ENCODE data around the gene FAM118B. TPM values are rescaled to one million over a fixed set of nuclear protein-coding genes. Genes with fewer than 3 reads are reported as not detected.

FAM118B gene
- total RNA-seq, 2 donors from 2014 or later, result 40.1 to 40.8 TPM

- H3K36me3 Mint-ChIP-seq (ENCODE audit: low read depth), result peaks cover 29% of the 10 kb centered on the region
- Histone ChIP-seq H3K9me3 (ENCODE audit: control insufficient read depth, low read length) (peaks cover 10% of the 10 kb centered on the region), H3K27ac (ENCODE audit: low read depth, low read length) (no peak overlapping the region), H3K4me1 (ENCODE audit: control insufficient read depth, insufficient read depth, low read length) (no peaks in the 10 kb centered on the region), H3K36me3 (ENCODE audit: control insufficient read depth, insufficient read depth, low read length) (peaks cover 17% of the 10 kb centered on the region), H3K4me3 (ENCODE audit: low read length) (no peak overlapping the region), H3K27me3 (ENCODE audit: control insufficient read depth, insufficient read depth, low read length, poor library complexity, severe bottlenecking) (no peaks in the 10 kb centered on the region), H3K9ac (ENCODE audit: extremely low read depth, low read length, poor library complexity, severe bottlenecking) (no peak overlapping the region)
- H3K9me3 Mint-ChIP-seq, result peaks cover 13% of the 10 kb centered on the region
- no peak overlapping the region for H3K4me3 Mint-ChIP-seq
- H3K27me3 Mint-ChIP-seq (ENCODE audit: insufficient read depth), result no peaks in the 10 kb centered on the region
- TF ChIP-seq CTCF (conservative IDR thresholded peaks at IDR 0.05), result no peak
- WGBS, 2 experiments (ENCODE audit: insufficient coverage in 1 of 2, insufficient read length in 1 of 2), result 94 to 100% methylated on average over 1 to 3 of the region's 3 CpGs
- no peak for DNase-seq
- no peak overlapping the region for H3K27ac Mint-ChIP-seq
- H3K4me1 Mint-ChIP-seq, result peaks cover 2% of the 10 kb centered on the region
Measured at GRCh38 chr11:126229858-126230540, 18.4 kb downstream of the FAM118B start.

- Histone ChIP-seq H3K4me1 (ENCODE audit: control insufficient read depth, insufficient read depth, low read length) (no peaks in the 10 kb centered on the region), H3K9ac (ENCODE audit: extremely low read depth, low read length, poor library complexity, severe bottlenecking) (no peak overlapping the region), H3K27me3 (ENCODE audit: control insufficient read depth, insufficient read depth, low read length, poor library complexity, severe bottlenecking) (no peaks in the 10 kb centered on the region), H3K27ac (ENCODE audit: low read depth, low read length) (no peak overlapping the region), H3K36me3 (ENCODE audit: control insufficient read depth, insufficient read depth, low read length) (peaks cover 29% of the 10 kb centered on the region), H3K9me3 (ENCODE audit: control insufficient read depth, low read length) (no peaks in the 10 kb centered on the region), H3K4me3 (ENCODE audit: low read length) (no peak overlapping the region)
- no peak for TF ChIP-seq CTCF (conservative IDR thresholded peaks at IDR 0.05)
- Mint-ChIP-seq H3K4me3 (no peak overlapping the region), H3K9me3 (no peaks in the 10 kb centered on the region), H3K27ac (no peak overlapping the region), H3K27me3 (ENCODE audit: insufficient read depth) (no peaks in the 10 kb centered on the region), H3K36me3 (ENCODE audit: low read depth) (peaks cover 31% of the 10 kb centered on the region), H3K4me1 (peaks cover 2% of the 10 kb centered on the region)
- no peak for DNase-seq
- 95 to 97% methylated on average over 3 to 6 of the region's 6 CpGs for WGBS, 2 experiments (ENCODE audit: insufficient coverage in 1 of 2, insufficient read length in 1 of 2)
Measured at GRCh38 chr11:126231725-126232459, 20.3 kb downstream of the FAM118B start.

- Mint-ChIP-seq H3K4me3 (no peak overlapping the region), H3K36me3 (ENCODE audit: low read depth) (peaks cover 29% of the 10 kb centered on the region), H3K27ac (no peak overlapping the region), H3K9me3 (no peaks in the 10 kb centered on the region), H3K27me3 (ENCODE audit: insufficient read depth) (no peaks in the 10 kb centered on the region), H3K4me1 (peaks cover 2% of the 10 kb centered on the region)
- TF ChIP-seq CTCF (conservative IDR thresholded peaks at IDR 0.05), result no peak
- H3K9ac ChIP-seq (ENCODE audit: extremely low read depth, low read length, poor library complexity, severe bottlenecking), result no peak overlapping the region
- 100% methylated on average over 3 of the region's 3 CpGs for WGBS, 2 experiments (ENCODE audit: insufficient coverage in 1 of 2, insufficient read length in 1 of 2)
- DNase-seq, result no peak
- H3K36me3 ChIP-seq (ENCODE audit: control insufficient read depth, insufficient read depth, low read length), result peaks cover 29% of the 10 kb centered on the region
- no peaks in the 10 kb centered on the region for H3K27me3 ChIP-seq (ENCODE audit: control insufficient read depth, insufficient read depth, low read length, poor library complexity, severe bottlenecking)
- H3K27ac ChIP-seq (ENCODE audit: low read depth, low read length), result no peak overlapping the region
- H3K4me1 ChIP-seq (ENCODE audit: control insufficient read depth, insufficient read depth, low read length), result no peaks in the 10 kb centered on the region
- H3K4me3 ChIP-seq (ENCODE audit: low read length), result no peak overlapping the region
- H3K9me3 ChIP-seq (ENCODE audit: control insufficient read depth, low read length), result no peaks in the 10 kb centered on the region
Measured at GRCh38 chr11:126232683-126233082, 21.1 kb downstream of the FAM118B start.
